Liver (tissue), 9 donors: ENCODE results near the gene POU6F2. TPM values are rescaled to one million over a fixed set of nuclear protein-coding genes. Genes with fewer than 3 reads are reported as not detected.

Experiments
- DNase-seq: peaks from one replicate; pipeline ENCODE4 v3.0.0-alpha.2; 2017; ENCODE audit warnings: low spot score
- H3K27ac ChIP-seq, 2 donors: one replicate each; pipeline ENCODE4 v1.7.0; 2013; ENCODE audit warnings: inconsistent platforms in 2 of 2, low read length in 2 of 2, control low read depth in 1 of 2, low read depth in 1 of 2, mild to moderate bottlenecking in 1 of 2
- H3K27me3 ChIP-seq, 4 donors: one replicate each; pipeline versions ENCODE4 v1.6.1 to v1.7.0; 2013; ENCODE audit warnings: low read length in 3 of 4, inconsistent platforms in 1 of 4, mild to moderate bottlenecking in 1 of 4, moderate library complexity in 1 of 4; ENCODE audit not compliant: control insufficient read depth in 4 of 4, insufficient read depth in 4 of 4
- H3K36me3 ChIP-seq, 4 donors: one replicate each; pipeline versions ENCODE4 v1.6.1 to v1.7.0; 2013; ENCODE audit warnings: low read length in 3 of 4, mild to moderate bottlenecking in 3 of 4, low read depth in 1 of 4, moderate library complexity in 1 of 4; ENCODE audit not compliant: control insufficient read depth in 4 of 4, insufficient read depth in 3 of 4
- H3K4me1 ChIP-seq, 4 donors: one replicate each; pipeline versions ENCODE4 v1.6.1 to v1.7.0; 2013; ENCODE audit warnings: low read length in 3 of 4, mild to moderate bottlenecking in 3 of 4, moderate library complexity in 1 of 4; ENCODE audit not compliant: control insufficient read depth in 4 of 4, insufficient read depth in 4 of 4
- H3K4me3 ChIP-seq, 3 donors: one replicate each; pipeline versions ENCODE4 v1.6.1 to v1.7.0; 2013; ENCODE audit warnings: low read length in 3 of 3, control low read depth in 1 of 3, low read depth in 1 of 3, mild to moderate bottlenecking in 1 of 3
- H3K9ac ChIP-seq, 2 donors: one replicate each; pipeline ENCODE4 v1.7.0; 2013; ENCODE audit warnings: low read length in 2 of 2, mild to moderate bottlenecking in 2 of 2, moderate library complexity in 2 of 2, control low read depth in 1 of 2, low read depth in 1 of 2
- H3K9me3 ChIP-seq, 4 donors: one replicate each; pipeline versions ENCODE4 v1.6.1 to v1.7.0; 2013; ENCODE audit warnings: low read length in 3 of 4; ENCODE audit not compliant: control insufficient read depth in 4 of 4
- GABPA ChIP-seq, 2 donors: IDR thresholded peaks in 1 of 2; conservative IDR thresholded peaks in 1 of 2; 2 replicates each; pipeline ENCODE4 v1.6.1; 2016; ENCODE audit warnings: antibody characterized with exemption in 2 of 2, mild to moderate bottlenecking in 1 of 2, moderate library complexity in 1 of 2
- HNF4A ChIP-seq, 2 donors: conservative IDR thresholded peaks; 2 replicates each; pipeline ENCODE4 v1.6.1; 2016; ENCODE audit warnings: antibody characterized with exemption in 2 of 2, mild to moderate bottlenecking in 2 of 2
- HNF4G ChIP-seq: IDR thresholded peaks from 2 replicates; pipeline ENCODE4 v1.6.1; 2016; ENCODE audit warnings: antibody characterized with exemption
- JUND ChIP-seq, 2 donors: IDR thresholded peaks; 2 replicates each; pipeline ENCODE4 v1.6.1; 2016; ENCODE audit warnings: antibody characterized with exemption in 2 of 2
- RAD21 ChIP-seq, 2 donors: IDR thresholded peaks; 2 replicates each; pipeline ENCODE4 v1.6.1; 2016; ENCODE audit warnings: antibody characterized with exemption in 2 of 2, mild to moderate bottlenecking in 2 of 2
- RXRA ChIP-seq, 2 donors: IDR thresholded peaks; 2 replicates each; pipeline ENCODE4 v1.6.1; 2017 to 2018; ENCODE audit warnings: antibody characterized with exemption in 2 of 2, mild to moderate bottlenecking in 1 of 2
- SP1 ChIP-seq: IDR thresholded peaks from 2 replicates; pipeline ENCODE4 v1.6.1; 2018; ENCODE audit warnings: antibody characterized with exemption, mild to moderate bottlenecking
- TAF1 ChIP-seq: conservative IDR thresholded peaks from 2 replicates; pipeline ENCODE4 v1.6.1; 2016; ENCODE audit warnings: antibody characterized with exemption, mild to moderate bottlenecking
- YY1 ChIP-seq: IDR thresholded peaks from 2 replicates; pipeline ENCODE4 v1.6.1; 2016; ENCODE audit warnings: antibody characterized with exemption, mild to moderate bottlenecking
- WGBS: extraction: QIAGEN DNeasy Blood & Tissue Kit; methylation state at CpG from one replicate; pipeline ENCODE4 v1.1.7; 2013; 5-methylcytosine and 5-hydroxymethylcytosine counted together
- polyA plus RNA-seq, 2 donors: library from polyadenylated mRNA; stranded (reverse) in 1 of 2; unstranded in 1 of 2; fragments of 200-250 nt in 1 of 2; fragments of >200 nt in 1 of 2; fragmentation: Nextera tagmentation in 1 of 2; extraction: Ambion mirVana in 1 of 2; gene quantifications; one replicate each; pipeline versions ENCODE4 v1.2.1 to v1.2.3, GENCODE V29; 2013 to 2015
- total RNA-seq, 2 donors: library from RNA; depleted of rRNA; stranded (reverse); fragments of >200 nt; gene quantifications; one replicate each; pipeline ENCODE4 v1.2.3, GENCODE V29; 2014
- TF ChIP-seq, protein P1 (sequence below): IDR thresholded peaks from 2 replicates; pipeline ENCODE4 v1.6.1; 2016; ENCODE audit warnings: antibody characterized with exemption
- TF ChIP-seq, protein P2 (sequence below): fragments of 150-350 bp; IDR thresholded peaks from 2 replicates; pipeline ENCODE4 v1.5.1; 2017; ENCODE audit warnings: improper control_type of control experiment, low read depth, low read length; ENCODE audit not compliant: missing input control
- TF ChIP-seq, protein P3 (sequence below): IDR thresholded peaks from 2 replicates; pipeline ENCODE4 v1.6.1; 2016; ENCODE audit warnings: antibody characterized with exemption
- TF ChIP-seq, protein P4 (sequence below): IDR thresholded peaks from 2 replicates; pipeline ENCODE4 v1.6.1; 2016; ENCODE audit warnings: antibody characterized with exemption, mild to moderate bottlenecking
- TF ChIP-seq, protein P5 (sequence below): IDR thresholded peaks from 2 replicates; pipeline ENCODE4 v1.6.1; 2016; ENCODE audit warnings: antibody characterized with exemption
- donor health status: healthy.
- donor health status: healthy.
- donor health status: healthy.
- donor health status: healthy.
- donor health status: healthy.

The POU6F2 gene
- total and polyA plus RNA-seq, 4 donors, result under 0.01 to 0.24 (median 0.08) TPM; not detected in 1

DNA sequence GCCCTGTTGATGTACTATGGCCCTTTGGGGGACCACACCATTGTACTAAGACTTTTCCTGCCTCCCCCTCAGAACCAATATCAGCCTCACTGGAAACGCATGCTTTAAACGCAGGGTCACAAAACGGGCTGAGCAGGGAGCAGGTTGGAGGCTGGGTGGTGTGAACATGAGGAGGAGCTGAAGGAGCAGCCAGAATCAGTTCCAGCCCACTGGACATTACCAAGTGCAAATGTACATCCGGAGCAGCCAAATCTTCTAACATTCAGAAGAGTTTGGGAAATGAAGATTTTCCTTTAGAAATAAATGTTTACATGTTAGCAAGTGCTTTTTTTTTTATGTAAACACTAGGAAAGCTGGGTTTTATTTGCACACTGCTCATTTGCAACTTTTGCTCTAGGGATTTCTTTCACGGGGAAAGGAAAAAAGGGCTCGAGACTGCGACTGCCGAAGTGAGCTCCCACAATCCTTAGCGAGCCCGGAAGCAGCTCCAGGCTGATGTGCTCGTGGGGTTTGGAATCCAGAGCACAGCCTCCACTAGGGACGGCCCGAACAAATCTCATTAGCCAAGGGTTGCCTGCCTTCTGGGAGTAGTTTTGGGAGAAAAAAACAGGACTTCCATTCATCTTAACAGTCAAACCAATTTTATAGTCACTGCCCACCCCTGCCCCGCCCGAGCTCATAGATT, 480.5 kb downstream of the POU6F2 start (continued):
- TF ChIP-seq JUND (IDR thresholded peaks at IDR 0.05), result no peak
- TF ChIP-seq YY1, result no peak
- TF ChIP-seq TAF1, result no peak
- TF ChIP-seq SP1, result no peak
- TF ChIP-seq RAD21 (IDR thresholded peaks at IDR 0.05), result no peak
- no peak for TF ChIP-seq RXRA (IDR thresholded peaks at IDR 0.05)

DNA sequence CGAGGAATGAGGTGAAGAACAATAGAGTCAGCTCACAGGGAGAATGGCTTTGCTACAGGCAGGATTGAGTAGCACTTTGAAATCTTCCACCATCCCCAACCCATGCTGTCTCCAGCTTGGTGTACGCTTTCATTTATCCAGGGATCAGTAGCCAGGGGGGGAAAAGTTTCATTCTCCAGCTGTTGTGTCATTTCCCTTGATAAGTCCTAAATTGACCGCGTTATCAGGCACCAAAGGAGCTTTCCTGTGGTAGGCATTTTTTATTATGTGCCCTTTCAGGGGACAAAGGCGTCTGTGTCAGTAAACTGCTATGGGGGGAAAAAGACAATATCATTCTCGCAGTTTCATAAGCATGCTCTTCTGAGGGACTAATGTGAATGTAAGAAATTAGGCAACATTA, 481.9 kb downstream of the POU6F2 start:
- TF ChIP-seq GABPA (IDR thresholded peaks at IDR 0.05 in 1 of 2, conservative IDR thresholded peaks at IDR 0.05 in 1 of 2) (no peak), TAF1 (no peak), HNF4G (no peak)
- TF ChIP-seq, protein P1, sequence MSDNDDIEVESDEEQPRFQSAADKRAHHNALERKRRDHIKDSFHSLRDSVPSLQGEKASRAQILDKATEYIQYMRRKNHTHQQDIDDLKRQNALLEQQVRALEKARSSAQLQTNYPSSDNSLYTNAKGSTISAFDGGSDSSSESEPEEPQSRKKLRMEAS, result no peak
- DNase-seq, result no peak
- H3K4me1 ChIP-seq, result no peaks in the 10 kb centered on the region
- no peaks in the 10 kb centered on the region for H3K27me3 ChIP-seq
- no peak overlapping the region for H3K4me3 ChIP-seq
- no peaks in the 10 kb centered on the region for H3K9me3 ChIP-seq
- no peak overlapping the region for H3K27ac ChIP-seq
- 75% methylated on average over 6 of the region's 6 CpGs for WGBS
- no peaks in the 10 kb centered on the region for H3K36me3 ChIP-seq
- H3K9ac ChIP-seq, result no peak overlapping the region

DNA sequence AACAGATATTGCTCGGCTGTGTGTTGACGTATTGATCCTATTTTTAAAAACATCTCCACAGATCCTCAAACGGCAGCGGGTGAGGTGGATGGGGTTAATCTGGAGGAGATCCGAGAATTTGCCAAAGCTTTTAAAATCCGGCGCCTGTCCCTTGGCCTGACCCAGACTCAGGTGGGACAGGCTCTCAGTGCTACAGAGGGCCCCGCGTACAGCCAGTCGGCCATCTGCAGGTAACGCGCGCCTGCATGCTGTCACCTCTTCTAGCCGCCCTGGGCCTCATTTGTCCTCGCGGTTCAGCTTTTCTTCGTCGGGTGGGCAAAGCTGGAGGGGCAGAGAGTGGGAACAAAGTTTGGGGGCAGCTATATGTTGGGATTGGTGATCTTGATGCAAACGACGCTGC, 482.8 kb downstream of the POU6F2 start:
- H3K4me1 ChIP-seq, result peaks cover 0 to 3% (median under 1%) of the 10 kb centered on the region in 4 donors
- TF ChIP-seq, protein P2, sequence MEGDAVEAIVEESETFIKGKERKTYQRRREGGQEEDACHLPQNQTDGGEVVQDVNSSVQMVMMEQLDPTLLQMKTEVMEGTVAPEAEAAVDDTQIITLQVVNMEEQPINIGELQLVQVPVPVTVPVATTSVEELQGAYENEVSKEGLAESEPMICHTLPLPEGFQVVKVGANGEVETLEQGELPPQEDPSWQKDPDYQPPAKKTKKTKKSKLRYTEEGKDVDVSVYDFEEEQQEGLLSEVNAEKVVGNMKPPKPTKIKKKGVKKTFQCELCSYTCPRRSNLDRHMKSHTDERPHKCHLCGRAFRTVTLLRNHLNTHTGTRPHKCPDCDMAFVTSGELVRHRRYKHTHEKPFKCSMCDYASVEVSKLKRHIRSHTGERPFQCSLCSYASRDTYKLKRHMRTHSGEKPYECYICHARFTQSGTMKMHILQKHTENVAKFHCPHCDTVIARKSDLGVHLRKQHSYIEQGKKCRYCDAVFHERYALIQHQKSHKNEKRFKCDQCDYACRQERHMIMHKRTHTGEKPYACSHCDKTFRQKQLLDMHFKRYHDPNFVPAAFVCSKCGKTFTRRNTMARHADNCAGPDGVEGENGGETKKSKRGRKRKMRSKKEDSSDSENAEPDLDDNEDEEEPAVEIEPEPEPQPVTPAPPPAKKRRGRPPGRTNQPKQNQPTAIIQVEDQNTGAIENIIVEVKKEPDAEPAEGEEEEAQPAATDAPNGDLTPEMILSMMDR, result no peak
- TF ChIP-seq, protein P3, sequence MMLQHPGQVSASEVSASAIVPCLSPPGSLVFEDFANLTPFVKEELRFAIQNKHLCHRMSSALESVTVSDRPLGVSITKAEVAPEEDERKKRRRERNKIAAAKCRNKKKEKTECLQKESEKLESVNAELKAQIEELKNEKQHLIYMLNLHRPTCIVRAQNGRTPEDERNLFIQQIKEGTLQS, result no peak
- TF ChIP-seq RAD21 (IDR thresholded peaks at IDR 0.05), result no peak
- TF ChIP-seq JUND (IDR thresholded peaks at IDR 0.05), result no peak
- TF ChIP-seq, protein P4, sequence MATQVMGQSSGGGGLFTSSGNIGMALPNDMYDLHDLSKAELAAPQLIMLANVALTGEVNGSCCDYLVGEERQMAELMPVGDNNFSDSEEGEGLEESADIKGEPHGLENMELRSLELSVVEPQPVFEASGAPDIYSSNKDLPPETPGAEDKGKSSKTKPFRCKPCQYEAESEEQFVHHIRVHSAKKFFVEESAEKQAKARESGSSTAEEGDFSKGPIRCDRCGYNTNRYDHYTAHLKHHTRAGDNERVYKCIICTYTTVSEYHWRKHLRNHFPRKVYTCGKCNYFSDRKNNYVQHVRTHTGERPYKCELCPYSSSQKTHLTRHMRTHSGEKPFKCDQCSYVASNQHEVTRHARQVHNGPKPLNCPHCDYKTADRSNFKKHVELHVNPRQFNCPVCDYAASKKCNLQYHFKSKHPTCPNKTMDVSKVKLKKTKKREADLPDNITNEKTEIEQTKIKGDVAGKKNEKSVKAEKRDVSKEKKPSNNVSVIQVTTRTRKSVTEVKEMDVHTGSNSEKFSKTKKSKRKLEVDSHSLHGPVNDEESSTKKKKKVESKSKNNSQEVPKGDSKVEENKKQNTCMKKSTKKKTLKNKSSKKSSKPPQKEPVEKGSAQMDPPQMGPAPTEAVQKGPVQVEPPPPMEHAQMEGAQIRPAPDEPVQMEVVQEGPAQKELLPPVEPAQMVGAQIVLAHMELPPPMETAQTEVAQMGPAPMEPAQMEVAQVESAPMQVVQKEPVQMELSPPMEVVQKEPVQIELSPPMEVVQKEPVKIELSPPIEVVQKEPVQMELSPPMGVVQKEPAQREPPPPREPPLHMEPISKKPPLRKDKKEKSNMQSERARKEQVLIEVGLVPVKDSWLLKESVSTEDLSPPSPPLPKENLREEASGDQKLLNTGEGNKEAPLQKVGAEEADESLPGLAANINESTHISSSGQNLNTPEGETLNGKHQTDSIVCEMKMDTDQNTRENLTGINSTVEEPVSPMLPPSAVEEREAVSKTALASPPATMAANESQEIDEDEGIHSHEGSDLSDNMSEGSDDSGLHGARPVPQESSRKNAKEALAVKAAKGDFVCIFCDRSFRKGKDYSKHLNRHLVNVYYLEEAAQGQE, result no peak
- TF ChIP-seq, protein P5, sequence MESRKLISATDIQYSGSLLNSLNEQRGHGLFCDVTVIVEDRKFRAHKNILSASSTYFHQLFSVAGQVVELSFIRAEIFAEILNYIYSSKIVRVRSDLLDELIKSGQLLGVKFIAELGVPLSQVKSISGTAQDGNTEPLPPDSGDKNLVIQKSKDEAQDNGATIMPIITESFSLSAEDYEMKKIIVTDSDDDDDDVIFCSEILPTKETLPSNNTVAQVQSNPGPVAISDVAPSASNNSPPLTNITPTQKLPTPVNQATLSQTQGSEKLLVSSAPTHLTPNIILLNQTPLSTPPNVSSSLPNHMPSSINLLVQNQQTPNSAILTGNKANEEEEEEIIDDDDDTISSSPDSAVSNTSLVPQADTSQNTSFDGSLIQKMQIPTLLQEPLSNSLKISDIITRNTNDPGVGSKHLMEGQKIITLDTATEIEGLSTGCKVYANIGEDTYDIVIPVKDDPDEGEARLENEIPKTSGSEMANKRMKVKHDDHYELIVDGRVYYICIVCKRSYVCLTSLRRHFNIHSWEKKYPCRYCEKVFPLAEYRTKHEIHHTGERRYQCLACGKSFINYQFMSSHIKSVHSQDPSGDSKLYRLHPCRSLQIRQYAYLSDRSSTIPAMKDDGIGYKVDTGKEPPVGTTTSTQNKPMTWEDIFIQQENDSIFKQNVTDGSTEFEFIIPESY, result no peak
- TF ChIP-seq, protein P1, result no peak
- no peak for TF ChIP-seq TAF1
- TF ChIP-seq HNF4A (conservative IDR thresholded peaks at IDR 0.05), result no peak
- TF ChIP-seq HNF4G, result no peak
- TF ChIP-seq GABPA (IDR thresholded peaks at IDR 0.05 in 1 of 2, conservative IDR thresholded peaks at IDR 0.05 in 1 of 2), result no peak
- no peak for DNase-seq
- H3K9me3 ChIP-seq, result no peaks in the 10 kb centered on the region
- H3K27ac ChIP-seq, result no peak overlapping the region
- H3K27me3 ChIP-seq, result no peaks in the 10 kb centered on the region
- no peaks in the 10 kb centered on the region for H3K36me3 ChIP-seq
- no peak overlapping the region for H3K9ac ChIP-seq
- WGBS, result 96% methylated on average over 20 of the region's 20 CpGs
- no peak overlapping the region for H3K4me3 ChIP-seq
